Urinary bladder (tissue), 4 donors: ENCODE measurements around the gene NPHP1. TPM values are rescaled to one million over a fixed set of nuclear protein-coding genes. Genes with fewer than 3 reads are reported as not detected.
"Not testable (repeated sequence)": the region's sequence is repeated elsewhere in the genome, so short reads cannot be mapped to it uniquely, and the experiment has no call there.

Experiments used
- DNase-seq: peaks from one replicate; pipeline ENCODE4 v3.0.0-alpha.2; 2015; ENCODE audit errors: extremely low spot score
- H3K27ac ChIP-seq: one replicate; pipeline ENCODE4 v1.5.1; 2013; ENCODE audit warnings: low read depth, mild to moderate bottlenecking, moderate library complexity
- H3K36me3 ChIP-seq: one replicate; pipeline ENCODE4 v1.6.1; 2013; ENCODE audit warnings: mild to moderate bottlenecking, moderate library complexity; ENCODE audit not compliant: insufficient read depth
- H3K4me1 ChIP-seq: one replicate; pipeline ENCODE4 v1.6.1; 2013; ENCODE audit warnings: mild to moderate bottlenecking, moderate library complexity; ENCODE audit not compliant: insufficient read depth
- H3K4me3 ChIP-seq: one replicate; pipeline ENCODE4 v1.5.1; 2013; ENCODE audit warnings: low read depth, low read length
- WGBS: extraction: QIAGEN DNeasy Blood & Tissue Kit; methylation state at CpG from one replicate; pipeline ENCODE4 v1.1.7; 2013; 5-methylcytosine and 5-hydroxymethylcytosine counted together
- polyA plus RNA-seq: library from polyadenylated mRNA; stranded (reverse); fragments of 200-250 nt; gene quantifications from one replicate; pipeline ENCODE4 v1.2.3, GENCODE V29; 2013
- total RNA-seq: library from RNA; depleted of rRNA; stranded (reverse); fragments of >200 nt; gene quantifications from one replicate; pipeline ENCODE4 v1.2.3, GENCODE V29; 2014
- donor health status: healthy with polysubstance abuse.
- donor health status: healthy.

The NPHP1 gene
- total and polyA plus RNA-seq, 2 donors, result 6.1 to 10.8 TPM

DNA sequence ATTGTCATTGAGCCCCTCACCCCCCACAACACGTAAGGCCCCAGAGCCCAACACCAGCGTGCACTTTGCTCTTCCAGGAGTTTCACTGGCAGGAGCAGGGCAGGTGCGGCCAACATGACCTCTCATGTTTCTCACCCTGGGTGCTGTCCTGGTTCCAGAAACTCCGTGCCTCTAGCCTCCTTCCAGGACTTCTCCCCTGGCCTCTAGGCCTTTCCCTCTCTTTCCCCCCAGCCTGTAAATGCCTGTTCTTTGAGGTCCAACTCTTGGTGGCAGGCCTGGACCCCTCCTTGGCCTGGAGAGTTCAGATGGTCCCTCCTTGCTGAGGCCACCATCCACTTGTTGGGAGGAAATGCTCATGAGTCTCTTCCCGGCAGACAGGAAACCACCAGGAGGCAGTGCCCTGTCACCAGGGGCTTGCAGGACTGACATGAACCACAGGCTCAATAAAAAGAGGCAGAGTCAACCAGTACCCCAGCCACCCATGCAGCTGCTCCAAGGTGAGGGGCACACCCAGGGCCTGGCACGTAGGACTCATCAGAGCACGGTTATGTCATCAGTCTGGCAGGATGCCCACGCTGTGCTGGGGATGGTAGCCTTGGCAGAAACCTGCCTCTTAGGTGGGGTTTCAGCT, 90.7 kb downstream of the NPHP1 start:
- Histone ChIP-seq H3K4me3 (no peak overlapping the region), H3K27ac (peak overlapping the region; percentile 39), H3K4me1 (no peaks in the 10 kb centered on the region), H3K36me3 (no peaks in the 10 kb centered on the region)
- no peak for DNase-seq
- 71% methylated on average over 8 of the region's 8 CpGs for WGBS

- H3K36me3 ChIP-seq, DNase-seq, H3K4me1 ChIP-seq, H3K27ac ChIP-seq, H3K4me3 ChIP-seq: not testable (repeated sequence)
- 87% methylated on average over 2 of the region's 2 CpGs for WGBS
These were observed 96.5 kb downstream of the NPHP1 start for GRCh38 chr2:110108291-110108690.

DNA sequence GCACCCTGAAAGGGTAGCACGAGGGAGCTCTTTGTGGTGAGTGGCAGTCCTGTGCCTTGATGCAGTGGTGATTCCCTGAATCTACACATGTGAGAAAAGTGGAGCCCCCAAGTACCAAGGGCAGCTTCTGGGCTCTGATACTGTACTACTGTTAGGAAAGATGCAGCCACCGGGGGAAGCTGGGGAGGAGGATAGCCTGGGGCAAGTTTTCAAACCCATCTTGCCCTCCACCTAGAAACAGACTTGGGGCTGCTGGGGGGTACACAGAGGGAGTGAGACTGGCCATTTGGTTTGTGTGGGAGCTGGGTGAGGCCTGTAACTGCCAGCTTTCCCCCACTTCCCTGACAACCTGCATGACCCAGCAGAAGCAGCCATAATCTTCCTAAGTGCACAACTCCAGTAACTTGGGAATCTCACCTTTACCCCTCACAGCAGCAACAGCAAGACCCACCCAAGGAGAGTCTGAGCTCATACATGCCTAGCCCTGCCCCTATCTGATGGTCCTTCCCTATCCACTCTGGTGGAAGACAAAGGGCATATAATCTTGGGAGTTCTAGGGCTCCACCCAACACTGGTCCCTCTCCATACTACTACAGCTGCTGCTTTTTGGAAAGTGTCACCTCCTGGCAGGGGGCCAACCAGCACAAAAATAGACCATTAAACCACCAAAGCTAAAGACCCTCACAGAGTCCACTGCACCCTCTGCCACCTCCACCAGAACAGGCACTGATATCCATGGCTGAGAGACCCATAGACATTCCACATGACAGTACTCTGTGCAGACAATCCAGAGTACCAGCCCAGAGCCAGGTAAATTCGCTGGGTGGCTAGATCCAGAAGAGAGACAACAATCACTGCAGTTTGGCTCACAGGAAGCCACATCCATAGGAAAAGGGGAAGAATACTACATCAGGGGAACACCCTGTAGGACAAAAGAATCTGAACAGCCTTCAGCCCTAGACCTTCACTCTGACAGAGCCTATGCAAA, 97.4 kb downstream of the NPHP1 start:
- peak overlapping the region; percentile 24 for H3K27ac ChIP-seq
- DNase-seq, result no peak
- 87% methylated on average over 3 of the region's 3 CpGs for WGBS
- H3K36me3 ChIP-seq, result no peaks in the 10 kb centered on the region
- no peak overlapping the region for H3K4me3 ChIP-seq
- H3K4me1 ChIP-seq, result no peaks in the 10 kb centered on the region

DNA sequence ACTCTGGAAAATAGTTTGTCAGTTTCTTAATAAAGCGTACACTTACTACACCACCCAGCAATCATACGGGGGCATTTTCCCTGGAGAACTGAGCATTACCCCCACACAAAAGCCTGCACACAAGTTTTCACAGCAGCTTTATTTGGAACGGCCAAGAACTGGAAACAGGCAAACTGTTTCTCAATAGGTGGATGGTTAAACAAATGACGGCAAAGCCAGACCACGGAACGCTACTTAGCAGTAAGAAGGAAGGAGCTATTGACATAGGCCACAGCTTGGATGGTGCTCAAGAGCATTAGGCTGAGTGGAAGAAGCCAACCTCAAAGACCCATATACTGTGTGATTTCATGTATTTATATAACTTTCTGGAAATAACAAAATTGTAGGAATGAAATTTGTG, 98.2 kb downstream of the NPHP1 start:
- Histone ChIP-seq H3K27ac (peak overlapping the region; percentile 24), H3K4me1 (no peaks in the 10 kb centered on the region), H3K36me3 (no peaks in the 10 kb centered on the region), H3K4me3 (no peak overlapping the region)
- 73% methylated on average over 6 of the region's 6 CpGs for WGBS
- no peak for DNase-seq

GRCh38 chr2:110105608-110106467, 99.0 kb downstream of the NPHP1 start:
- WGBS, result 44% methylated on average over 8 of the region's 8 CpGs
- H3K36me3 ChIP-seq, result no peaks in the 10 kb centered on the region
- no peak overlapping the region for H3K27ac ChIP-seq
- DNase-seq, result peak; percentile 64
- H3K4me3 ChIP-seq, result no peak overlapping the region
- H3K4me1 ChIP-seq, result no peaks in the 10 kb centered on the region

GRCh38 chr2:110105183-110105582, 99.6 kb downstream of the NPHP1 start:
- no peak overlapping the region for H3K4me3 ChIP-seq
- H3K27ac ChIP-seq, result no peak overlapping the region
- no peaks in the 10 kb centered on the region for H3K36me3 ChIP-seq
- no peak for DNase-seq
- 94% methylated on average over 4 of the region's 4 CpGs for WGBS
- no peaks in the 10 kb centered on the region for H3K4me1 ChIP-seq

DNA sequence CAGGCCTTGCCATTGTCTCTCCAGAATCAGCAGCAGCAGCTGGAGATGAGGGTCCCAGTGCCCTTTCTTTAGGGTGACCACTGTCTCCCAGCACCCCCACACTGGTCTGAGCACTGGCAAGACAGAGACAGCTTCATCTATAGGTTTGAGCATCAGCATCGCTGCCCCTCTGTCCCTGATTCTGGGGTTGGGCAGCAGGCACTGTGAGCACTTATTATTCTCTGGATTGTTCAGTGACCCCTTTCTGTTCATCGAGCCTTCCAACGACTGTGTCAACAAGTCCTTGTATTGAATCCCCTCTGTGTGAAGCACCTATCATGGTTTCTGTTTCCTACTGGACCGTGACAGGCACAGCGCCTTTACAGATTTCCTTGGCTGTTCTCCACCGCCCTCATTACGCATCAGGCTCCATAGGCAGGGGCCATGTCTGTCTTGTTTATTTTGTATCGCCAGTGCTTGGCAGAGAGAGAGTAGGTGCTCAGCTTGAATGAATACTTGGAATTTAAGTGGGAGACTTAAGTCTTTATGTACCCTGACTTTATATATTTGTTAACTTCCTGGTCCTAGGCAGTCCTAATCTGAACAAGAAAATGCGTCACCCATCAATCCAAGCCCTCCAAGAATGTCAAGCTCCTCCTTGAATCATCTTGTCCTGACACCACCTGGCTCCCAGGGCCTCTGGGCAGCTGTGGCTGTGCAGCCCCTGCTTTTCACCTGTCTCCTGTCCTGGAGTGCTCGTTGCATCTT, 100.6 kb downstream of the NPHP1 start:
- WGBS, result 88% methylated on average over 10 of the region's 10 CpGs
- Histone ChIP-seq H3K36me3 (no peaks in the 10 kb centered on the region), H3K4me1 (no peaks in the 10 kb centered on the region), H3K27ac (no peak overlapping the region), H3K4me3 (no peak overlapping the region)
- DNase-seq, result no peak

GRCh38 chr2:110103061-110103961, 101.5 kb downstream of the NPHP1 start:
- WGBS, result 83% methylated on average over 20 of the region's 20 CpGs
- no peaks in the 10 kb centered on the region for H3K36me3 ChIP-seq
- no peak overlapping the region for H3K27ac ChIP-seq
- no peak overlapping the region for H3K4me3 ChIP-seq
- DNase-seq, result no peak
- no peaks in the 10 kb centered on the region for H3K4me1 ChIP-seq

DNA sequence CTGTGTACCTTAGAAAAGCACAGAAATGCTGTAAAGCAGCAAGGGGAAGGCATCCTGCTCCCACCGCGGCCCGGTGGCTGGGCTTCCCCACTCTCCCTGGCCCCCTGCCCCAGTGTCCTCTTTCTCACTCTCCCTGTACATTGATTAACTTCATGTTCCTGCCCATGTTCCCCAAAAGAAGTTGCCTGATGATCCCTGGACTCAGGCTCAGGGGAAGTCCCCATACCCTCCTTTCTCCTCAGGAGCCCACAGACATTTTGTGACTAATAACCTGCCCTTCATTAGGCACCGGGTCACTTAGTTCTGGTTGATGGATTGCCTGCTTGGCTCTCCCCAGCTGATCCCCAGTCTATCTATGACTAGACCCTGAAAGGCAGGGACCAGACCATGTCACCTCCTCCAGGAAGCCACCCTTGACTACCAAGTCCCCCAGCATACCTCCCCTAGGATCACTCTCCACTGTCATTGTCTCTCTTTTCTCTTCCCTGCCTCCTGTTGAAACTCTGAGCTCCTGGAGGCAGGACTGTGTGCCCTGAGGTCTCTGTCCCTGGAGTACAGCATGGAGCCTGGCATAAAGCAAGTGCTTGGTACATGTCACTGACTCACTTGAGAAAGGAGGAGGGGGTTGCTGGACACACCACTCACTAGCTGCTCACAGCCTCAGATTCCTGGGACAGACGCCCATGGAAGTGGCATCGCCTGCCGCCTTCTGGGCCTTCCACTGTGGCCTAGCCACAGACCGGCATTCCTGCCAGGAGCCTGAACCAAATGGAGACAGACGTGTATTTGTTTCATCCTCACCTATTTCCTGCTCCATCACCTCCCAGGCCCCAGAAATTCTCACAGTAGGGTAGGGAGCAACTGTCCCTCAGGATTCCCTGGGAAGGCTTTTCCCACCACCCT, 102.7 kb downstream of the NPHP1 start:
- WGBS, result 70% methylated on average over 9 of the region's 9 CpGs
- peak overlapping the region; percentile 39 for H3K27ac ChIP-seq
- H3K4me3 ChIP-seq, result no peak overlapping the region
- no peaks in the 10 kb centered on the region for H3K4me1 ChIP-seq
- DNase-seq, result no peak
- no peaks in the 10 kb centered on the region for H3K36me3 ChIP-seq

- peak; percentile 74 for DNase-seq
- no peaks in the 10 kb centered on the region for H3K4me1 ChIP-seq
- H3K27ac ChIP-seq, result peak overlapping the region; percentile 25
- WGBS, result 2% methylated on average over 11 of the region's 11 CpGs
- H3K36me3 ChIP-seq, result no peaks in the 10 kb centered on the region
- no peak overlapping the region for H3K4me3 ChIP-seq
These were observed 103.5 kb downstream of the NPHP1 start for GRCh38 chr2:110101280-110101844.

- WGBS, result 69% methylated on average over 4 of the region's 4 CpGs
- not testable (repeated sequence) for H3K4me3 ChIP-seq
These were observed 103.9 kb downstream of the NPHP1 start for GRCh38 chr2:110100880-110101279.

More at GRCh38 chr2:110100880-110101279, 103.9 kb downstream of the NPHP1 start:
- H3K4me1 ChIP-seq, H3K36me3 ChIP-seq, DNase-seq: not testable (repeated sequence)
- peak overlapping the region; percentile 25 for H3K27ac ChIP-seq
